ENCODE measurements around the gene PEA15.

Gene PEA15

DNA sequence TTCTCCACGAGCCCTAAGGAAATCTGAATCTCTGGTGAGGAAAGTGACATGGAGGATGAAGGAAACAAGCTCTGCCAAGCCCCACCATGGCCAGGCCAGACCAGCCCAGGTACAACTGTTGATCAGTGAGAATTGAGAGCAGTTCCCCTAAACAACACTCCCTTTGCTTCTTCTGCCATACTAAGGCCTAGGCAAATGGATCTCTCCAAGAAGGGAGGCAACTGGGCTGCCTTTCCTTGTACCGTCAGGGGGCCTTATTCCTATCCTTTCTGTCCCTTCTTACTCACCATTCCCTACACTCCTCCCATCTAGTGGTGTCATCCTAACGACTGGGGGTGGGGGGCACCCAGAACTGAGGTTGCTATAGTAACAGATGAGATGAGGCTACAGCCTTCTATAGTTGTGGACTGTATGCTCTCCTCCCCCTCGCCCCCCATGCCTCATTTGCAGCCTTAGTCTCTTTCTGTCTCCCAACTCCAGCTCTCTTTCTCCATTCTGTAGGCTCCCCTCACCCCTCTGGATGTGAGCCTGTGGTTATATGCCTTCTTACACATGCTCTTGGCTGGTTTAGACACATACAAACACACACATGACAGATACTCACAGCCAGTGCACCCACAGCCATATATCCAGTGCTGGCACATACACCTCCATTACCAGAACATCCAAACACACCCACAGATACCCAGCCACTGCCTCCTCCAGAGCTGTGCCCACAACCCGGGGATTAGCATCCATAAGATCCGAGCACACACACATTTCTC is 3.6 kb downstream of the PEA15 start:
- no peak for TF ChIP-seq ZNF274 (IDR thresholded peaks at IDR 0.05; ENCODE audit: low read depth, low read length)
- no peak overlapping the region for H3K4me3 ChIP-seq (ENCODE audit: low read length)

DNA sequence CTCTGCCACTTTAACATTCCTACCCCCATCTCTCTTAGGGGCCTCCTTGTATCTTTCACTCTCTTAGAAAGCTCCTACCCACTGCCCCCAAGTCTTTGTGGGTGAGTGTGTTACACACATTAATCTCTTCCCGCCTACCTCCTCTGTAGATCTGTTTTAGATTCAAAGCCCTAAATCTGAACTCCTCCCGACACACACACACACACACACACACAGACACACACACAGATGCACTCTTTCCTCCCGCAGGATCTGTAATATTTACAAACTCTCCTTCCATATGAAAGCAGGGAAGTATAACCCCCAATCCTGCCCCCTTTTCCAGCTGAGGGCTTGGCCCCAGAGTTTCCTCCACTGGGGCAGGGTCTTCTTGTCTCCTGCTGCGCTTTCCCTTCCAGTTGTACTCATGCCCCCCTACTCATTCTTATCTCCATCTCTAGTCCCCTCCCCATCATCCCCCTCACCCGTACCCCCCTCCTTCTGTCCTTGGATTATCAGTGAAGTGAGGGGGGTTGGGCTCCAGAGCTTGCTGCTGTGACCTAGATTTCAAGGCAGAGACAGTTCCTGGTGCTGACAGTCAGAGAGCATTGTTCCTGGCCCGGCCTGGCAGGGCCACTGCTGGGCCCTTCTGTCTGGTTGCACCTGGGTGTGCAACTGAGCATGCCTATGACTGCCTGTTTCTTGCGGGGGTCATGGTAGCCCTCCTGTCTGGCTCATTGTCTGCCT is 4.3 kb downstream of the PEA15 start:
- no peak for TF ChIP-seq ZNF274 (IDR thresholded peaks at IDR 0.05; ENCODE audit: low read depth, low read length)
- H3K4me3 ChIP-seq (ENCODE audit: low read length), result no peak overlapping the region

DNA sequence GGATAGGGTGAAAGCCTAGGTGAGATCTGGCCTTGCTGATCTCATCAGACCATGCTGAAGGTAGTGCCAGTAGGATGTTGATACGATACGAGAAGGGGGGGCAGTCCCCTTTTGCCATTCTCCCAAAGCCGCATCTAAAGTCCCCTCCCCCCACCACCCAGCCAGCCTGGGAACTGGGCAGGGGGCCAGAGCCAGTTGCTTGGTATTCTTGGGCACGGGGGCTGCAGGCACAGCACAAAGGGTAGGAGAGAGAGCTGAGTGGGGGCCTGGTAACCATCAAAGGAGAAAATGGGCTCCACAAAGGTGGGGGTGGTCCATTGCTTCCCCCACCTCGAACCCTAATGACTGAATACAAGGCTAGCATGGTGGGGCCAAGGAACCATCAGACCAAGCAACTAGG is 5.4 kb downstream of the PEA15 start:
- no peak for TF ChIP-seq ZNF274 (IDR thresholded peaks at IDR 0.05; ENCODE audit: low read depth, low read length)
- no peak overlapping the region for H3K4me3 ChIP-seq (ENCODE audit: low read length)

DNA sequence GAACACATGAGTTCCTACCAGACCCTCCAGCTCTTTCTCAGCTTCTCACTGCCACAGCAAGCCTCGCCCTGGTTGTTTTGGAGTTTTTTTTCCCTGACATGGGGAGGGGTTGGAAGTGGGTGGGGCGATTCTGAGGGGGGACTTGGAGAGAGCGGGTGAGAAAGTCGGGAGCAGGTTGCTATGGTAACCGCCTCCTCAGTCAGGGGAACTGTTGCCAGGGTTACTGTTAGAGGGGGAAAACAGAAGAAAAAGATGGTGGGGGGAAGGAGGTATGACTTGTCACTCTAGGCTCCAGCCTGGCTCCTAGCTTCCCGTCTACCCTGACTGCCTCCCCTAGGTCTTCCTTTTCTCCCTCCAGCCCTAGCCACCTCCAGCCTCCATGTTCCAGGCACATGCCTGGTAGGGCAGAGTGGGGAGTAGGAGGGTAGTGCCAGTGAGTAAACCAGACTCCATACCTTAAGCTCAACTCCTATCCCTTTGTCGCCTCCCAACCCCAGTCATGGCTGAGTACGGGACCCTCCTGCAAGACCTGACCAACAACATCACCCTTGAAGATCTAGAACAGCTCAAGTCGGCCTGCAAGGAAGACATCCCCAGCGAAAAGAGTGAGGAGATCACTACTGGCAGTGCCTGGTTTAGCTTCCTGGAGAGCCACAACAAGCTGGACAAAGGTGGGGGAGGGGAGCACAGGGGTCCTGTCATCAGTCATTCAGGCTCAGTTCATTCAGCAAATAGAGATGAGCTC is 6.0 kb downstream of the PEA15 start:
- no peak for TF ChIP-seq ZNF274 (IDR thresholded peaks at IDR 0.05; ENCODE audit: low read depth, low read length)
- no peak overlapping the region for H3K4me3 ChIP-seq (ENCODE audit: low read length)

DNA sequence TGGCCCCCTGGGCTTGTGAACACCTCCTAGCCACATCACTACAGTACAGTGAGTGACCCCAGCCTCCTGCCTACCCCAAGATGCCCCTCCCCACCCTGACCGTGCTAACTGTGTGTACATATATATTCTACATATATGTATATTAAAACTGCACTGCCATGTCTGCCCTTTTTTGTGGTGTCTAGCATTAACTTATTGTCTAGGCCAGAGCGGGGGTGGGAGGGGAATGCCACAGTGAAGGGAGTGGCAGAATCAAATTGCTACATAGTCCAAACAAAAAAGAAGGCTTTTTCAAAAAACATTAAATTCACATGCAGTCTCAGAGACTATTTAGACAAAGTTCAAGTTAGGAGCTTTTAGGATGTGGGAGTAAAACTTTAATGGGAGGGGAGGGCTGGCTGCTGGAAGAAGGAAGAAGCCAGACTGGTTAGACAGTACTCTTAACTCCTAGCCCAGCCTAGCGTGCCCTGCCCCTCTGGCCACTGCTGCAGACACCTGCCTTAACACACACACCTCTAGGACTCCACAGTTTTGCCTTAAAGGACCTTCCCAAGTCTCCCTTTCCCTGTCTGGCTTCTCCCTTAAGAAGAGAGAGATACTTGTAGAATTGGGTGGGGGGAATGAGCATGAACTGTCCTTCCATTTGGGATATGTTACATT is 9.4 kb downstream of the PEA15 start:
- H3K4me3 ChIP-seq (ENCODE audit: low read length), result no peak overlapping the region
- TF ChIP-seq ZNF274 (IDR thresholded peaks at IDR 0.05; ENCODE audit: low read depth, low read length), result no peak

DNA sequence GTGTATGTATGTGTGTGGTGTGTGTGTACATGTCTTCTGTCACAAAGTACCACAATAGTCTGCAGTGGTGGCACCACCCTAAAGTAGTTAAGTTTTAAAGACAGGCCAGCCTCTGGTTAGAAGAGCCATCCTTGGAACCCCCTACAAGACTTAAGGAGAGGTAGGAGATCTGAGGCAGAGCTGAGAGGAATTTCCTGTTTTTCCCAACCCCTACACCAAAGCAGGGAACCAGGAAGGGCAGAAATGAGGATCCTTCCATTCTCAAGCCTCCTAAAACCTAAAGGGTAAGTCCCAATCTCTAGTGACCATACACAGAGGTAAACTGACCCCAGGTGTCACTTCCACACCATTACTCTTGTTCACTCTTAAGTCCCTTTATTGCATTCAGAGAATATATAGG is 11.1 kb downstream of the PEA15 start:
- TF ChIP-seq ZNF274 (IDR thresholded peaks at IDR 0.05; ENCODE audit: low read depth, low read length), result no peak
- no peak overlapping the region for H3K4me3 ChIP-seq (ENCODE audit: low read length)

DNA sequence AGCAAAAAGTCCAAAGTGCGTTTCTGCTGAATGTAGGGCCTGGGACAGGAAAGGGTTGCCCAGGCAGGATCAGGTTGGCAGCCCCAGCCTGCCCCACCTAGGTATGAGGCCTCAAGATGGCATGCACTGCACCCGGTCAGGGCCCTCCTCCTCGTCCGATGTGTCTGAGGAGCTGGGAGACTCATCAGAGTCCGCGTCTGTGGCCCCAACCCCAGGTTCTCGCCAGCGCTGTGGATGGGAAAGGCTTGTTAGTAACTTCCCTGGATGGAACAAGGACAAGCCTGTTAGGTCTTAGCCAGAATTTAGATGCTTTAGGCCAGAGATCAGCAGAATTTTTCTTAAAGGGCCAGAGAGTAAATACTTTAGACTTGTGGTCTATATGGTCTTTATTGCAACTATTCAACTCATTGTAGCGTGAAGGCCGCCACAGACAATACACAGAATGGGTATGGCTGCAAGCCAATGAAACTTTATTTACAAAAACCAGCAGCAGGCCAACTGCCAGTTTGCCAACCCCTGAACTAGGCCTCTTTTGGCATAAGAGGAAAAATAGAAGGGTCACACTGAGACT is 12.4 kb downstream of the PEA15 start:
- no peak overlapping the region for H3K4me3 ChIP-seq (ENCODE audit: low read length)
- no peak for TF ChIP-seq ZNF274 (IDR thresholded peaks at IDR 0.05; ENCODE audit: low read depth, low read length)

DNA sequence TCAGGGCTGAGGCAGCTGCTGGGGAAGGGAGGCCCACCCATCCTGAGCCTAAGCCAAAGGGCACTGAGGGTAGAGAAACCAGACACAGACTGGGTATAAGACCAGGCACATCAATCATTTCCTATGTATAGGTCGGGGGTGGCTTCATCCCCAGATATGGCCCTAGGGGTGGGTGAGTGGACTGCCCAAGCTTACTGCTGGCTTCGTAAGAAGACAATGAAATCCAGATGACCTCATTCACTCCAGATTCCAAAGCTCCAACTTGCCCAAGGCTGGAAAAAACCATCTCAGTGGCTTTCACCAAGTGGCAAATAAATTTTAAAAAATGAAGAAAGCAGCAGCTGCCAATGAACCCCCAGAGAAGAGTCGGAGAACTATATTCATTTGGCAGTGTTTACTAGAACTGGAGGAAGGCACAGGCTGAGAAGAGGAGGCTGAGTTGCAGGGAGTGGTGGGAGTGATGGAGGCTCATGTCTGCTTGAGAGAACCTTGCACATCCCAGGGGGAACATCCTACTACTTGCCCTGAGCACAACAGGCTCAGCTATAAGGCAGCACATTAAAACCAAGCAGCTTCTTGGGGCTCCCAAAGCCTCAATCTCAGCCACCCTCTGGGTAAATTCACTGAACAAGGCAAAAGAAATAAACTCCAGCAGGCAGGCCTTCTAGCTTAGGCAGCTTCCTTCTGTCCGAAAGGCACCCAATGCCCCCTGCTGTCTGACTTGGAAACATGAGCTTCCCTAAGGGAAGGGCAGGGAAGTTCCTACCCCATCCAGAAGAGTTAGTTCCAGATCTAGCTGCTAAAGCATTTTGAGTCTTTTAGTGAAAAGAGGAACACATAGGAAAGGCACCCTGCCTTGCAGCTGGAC is 14.1 kb downstream of the PEA15 start:
- TF ChIP-seq ZNF274 (IDR thresholded peaks at IDR 0.05; ENCODE audit: low read depth, low read length), result no peak
- H3K4me3 ChIP-seq (ENCODE audit: low read length), result no peak overlapping the region

DNA sequence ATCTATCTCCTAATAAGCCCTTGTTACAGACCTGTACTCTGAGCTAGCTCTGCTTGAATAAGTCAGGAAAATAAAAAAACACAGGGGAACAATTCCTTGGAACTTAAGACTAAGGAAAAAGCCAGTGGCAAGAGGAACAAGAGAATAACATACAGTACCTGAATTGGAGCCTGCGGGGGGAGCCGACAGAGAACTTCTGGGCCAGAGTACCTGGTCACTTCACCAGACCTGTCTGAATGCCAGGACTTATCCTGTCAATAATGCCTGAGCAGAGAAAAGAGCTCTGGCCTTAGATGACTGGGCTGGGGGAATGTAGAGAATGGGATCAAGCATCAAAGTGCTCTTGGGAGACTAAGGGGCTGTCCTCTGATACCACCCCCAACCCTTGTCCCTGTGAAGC is 15.1 kb downstream of the PEA15 start:
- no peak for TF ChIP-seq ZNF274 (IDR thresholded peaks at IDR 0.05; ENCODE audit: low read depth, low read length)
- H3K4me3 ChIP-seq (ENCODE audit: low read length), result no peak overlapping the region

DNA sequence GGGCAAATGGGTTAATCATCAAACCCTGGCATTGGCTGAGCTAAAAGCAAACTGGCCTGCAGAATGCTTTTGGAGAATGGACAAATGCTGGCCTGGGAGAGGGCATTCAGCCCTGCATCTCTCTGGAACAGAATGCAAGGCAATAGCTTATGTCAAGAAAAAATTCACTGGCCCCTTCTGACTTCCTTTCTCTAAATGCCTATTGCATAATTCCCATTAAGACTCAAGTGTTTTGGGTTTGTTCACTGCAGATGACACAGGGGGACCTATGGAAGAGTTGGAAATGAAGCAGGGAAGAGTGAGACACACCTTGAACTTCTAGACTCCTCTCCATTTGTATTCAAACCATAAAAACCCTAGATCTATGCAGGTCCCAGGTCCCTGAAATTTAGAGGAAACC is 15.9 kb downstream of the PEA15 start:
- no peak overlapping the region for H3K4me3 ChIP-seq (ENCODE audit: low read length)
- TF ChIP-seq ZNF274 (IDR thresholded peaks at IDR 0.05; ENCODE audit: low read depth, low read length), result no peak

DNA sequence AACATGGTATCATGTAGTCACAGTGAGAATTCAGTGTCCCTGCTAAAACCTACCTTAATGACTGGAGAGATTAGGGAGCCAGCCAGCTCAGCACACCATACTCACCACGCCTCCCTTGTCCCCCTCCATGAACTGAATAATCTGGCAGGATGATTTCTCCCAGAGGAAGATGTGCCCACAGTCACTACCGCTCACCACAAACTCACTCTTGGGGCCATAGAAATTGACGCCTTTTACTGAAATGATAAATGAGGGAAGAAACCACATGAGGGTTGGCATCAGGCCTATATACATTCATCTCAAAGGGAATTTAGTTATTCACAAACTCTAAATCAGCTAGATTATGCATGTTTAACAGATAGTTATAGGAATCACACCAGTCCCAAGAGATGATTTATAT is 17.4 kb downstream of the PEA15 start:
- no peak for TF ChIP-seq ZNF274 (IDR thresholded peaks at IDR 0.05; ENCODE audit: low read depth, low read length)
- no peak overlapping the region for H3K4me3 ChIP-seq (ENCODE audit: low read length)

DNA sequence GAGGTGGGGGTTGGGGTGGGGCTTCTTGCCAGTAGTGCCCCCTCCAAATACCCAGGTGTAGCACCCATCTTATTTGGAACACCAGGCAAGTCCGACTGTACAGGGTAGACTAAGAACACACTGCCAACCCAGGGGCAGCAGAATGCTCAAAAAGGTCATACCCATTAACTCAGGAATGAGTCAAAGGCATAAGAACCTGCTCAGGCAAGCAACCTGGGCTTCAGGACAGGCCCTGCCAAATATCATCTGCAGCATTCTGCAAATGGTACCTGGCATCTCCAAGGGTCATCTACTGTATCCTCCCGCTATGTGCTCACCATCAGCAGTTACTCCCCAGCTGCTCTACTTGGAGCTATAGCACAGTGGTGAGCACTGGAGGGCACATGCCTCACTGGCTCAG is 19.4 kb downstream of the PEA15 start:
- H3K4me3 ChIP-seq (ENCODE audit: low read length), result no peak overlapping the region
- TF ChIP-seq ZNF274 (IDR thresholded peaks at IDR 0.05; ENCODE audit: low read depth, low read length), result no peak

DNA sequence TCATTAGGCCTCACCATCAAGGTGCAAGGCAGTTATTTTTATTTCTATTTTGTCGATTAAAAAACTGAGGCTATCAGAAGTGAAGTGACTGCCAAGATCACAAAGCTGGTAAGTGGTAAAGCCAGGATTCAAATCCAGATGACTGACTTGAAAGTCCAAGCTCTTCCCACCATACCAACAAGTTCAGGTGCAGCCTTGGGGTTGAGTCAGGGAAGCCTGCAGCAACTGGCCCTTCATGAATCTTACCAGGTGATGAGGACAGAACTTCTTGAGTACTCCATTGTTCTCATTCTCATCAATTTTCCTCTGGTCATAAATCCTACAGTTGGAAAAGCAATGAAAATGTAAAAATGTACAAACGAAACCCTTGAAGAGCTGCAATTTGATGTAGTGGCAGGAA is 20.2 kb downstream of the PEA15 start:
- TF ChIP-seq ZNF274 (IDR thresholded peaks at IDR 0.05; ENCODE audit: low read depth, low read length), result no peak
- no peak overlapping the region for H3K4me3 ChIP-seq (ENCODE audit: low read length)
